SKM-1 (cell line): Measurements from ENCODE around the gene EMSY.
"Not testable (repeated sequence)": the region's sequence is repeated elsewhere in the genome, so short reads cannot be mapped to it uniquely, and the experiment has no call there.

Experiments
- DNase-seq: peaks from one replicate; lab custom pipeline; 2025; ENCODE audit not compliant: unreplicated experiment; lab: John Stamatoyannopoulos, UW

EMSY gene

GRCh38 chr11:76444384-76445120 is at the start of gene EMSY:
TSS of gene EMSY (plus strand) at chr11:76445018. CDS start at chr11:76446939, 1,921 bp downstream.
- DNase-seq, result peak; percentile 98

GRCh38 chr11:76395296-76395695 is 49.5 kb upstream of the EMSY start:
- DNase-seq, result no peak

GRCh38 chr11:76397383-76397782 is 47.4 kb upstream of the EMSY start:
- DNase-seq, result no peak

- no peak for DNase-seq
These were observed 43.9 kb upstream of the EMSY start for GRCh38 chr11:76400967-76401366.

GRCh38 chr11:76401484-76401883 is 43.3 kb upstream of the EMSY start:
- DNase-seq, result not testable (repeated sequence)

GRCh38 chr11:76406359-76406758 is 38.5 kb upstream of the EMSY start:
- no peak for DNase-seq

- no peak for DNase-seq
These were observed 36.5 kb upstream of the EMSY start for GRCh38 chr11:76408171-76408965.

GRCh38 chr11:76410851-76411357 is 33.9 kb upstream of the EMSY start:
- DNase-seq, result no peak

- DNase-seq, result no peak
These were observed 29.7 kb upstream of the EMSY start for GRCh38 chr11:76415073-76415472.

GRCh38 chr11:76419896-76420295 is 24.9 kb upstream of the EMSY start:
- peak; percentile 3 for DNase-seq

GRCh38 chr11:76424379-76424778 is 20.4 kb upstream of the EMSY start:
- DNase-seq, result no peak

GRCh38 chr11:76424891-76425290 is 19.9 kb upstream of the EMSY start:
- DNase-seq, result no peak

GRCh38 chr11:76426660-76427059 is 18.2 kb upstream of the EMSY start:
- DNase-seq, result no peak

- DNase-seq, result no peak
These were observed 8.8 kb upstream of the EMSY start for GRCh38 chr11:76436020-76436419.

- no peak for DNase-seq
These were observed 1.4 kb upstream of the EMSY start for GRCh38 chr11:76443268-76443980.

GRCh38 chr11:76444065-76444383 is 794 bp upstream of the EMSY start:
- no peak for DNase-seq

- DNase-seq, result peak; percentile 67
These were observed 585 bp downstream of the EMSY start for GRCh38 chr11:76445121-76446084.

GRCh38 chr11:76448506-76448905 is 3.7 kb downstream of the EMSY start:
- no peak for DNase-seq

GRCh38 chr11:76453248-76453647 is 8.4 kb downstream of the EMSY start:
- no peak for DNase-seq

- no peak for DNase-seq
These were observed 10.5 kb downstream of the EMSY start for GRCh38 chr11:76455331-76455730.

- DNase-seq, result no peak
These were observed 11.1 kb downstream of the EMSY start for GRCh38 chr11:76455931-76456330.
